Measurements from ENCODE around the gene XYLT1. TPM values are rescaled to one million over a fixed set of nuclear protein-coding genes. Genes with fewer than 3 reads are reported as not detected.

XYLT1 gene
- total RNA-seq, 1 donor from 2014 or later, result under 0.01 TPM

DNA sequence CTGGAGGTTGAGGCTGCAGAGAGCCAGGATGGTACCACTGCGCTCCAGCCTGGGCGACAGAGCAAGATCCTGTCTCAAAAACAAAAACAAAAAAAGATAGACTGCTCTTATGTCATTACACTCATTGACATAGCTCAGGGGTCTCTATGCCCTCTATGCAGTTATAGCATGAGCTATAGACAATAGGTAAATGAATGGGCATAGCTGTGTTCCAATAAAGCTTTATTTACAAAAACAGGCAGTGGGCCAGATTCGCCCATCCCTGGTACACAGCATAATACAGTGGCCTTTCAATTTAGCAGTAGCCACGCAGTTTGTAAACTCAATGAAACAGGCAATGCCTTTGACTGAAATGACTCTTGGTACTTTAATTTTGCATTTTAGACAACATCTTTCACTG is 51.5 kb downstream of the XYLT1 start:
- no peak for FAIRE-seq

GRCh38 chr16:17417740-17418139 is 53.0 kb downstream of the XYLT1 start:
- H3K27me3 ChIP-seq (ENCODE audit: control insufficient read depth, insufficient read depth, low read length), result no peaks in the 10 kb centered on the region
- TF ChIP-seq CTCF (IDR thresholded peaks at IDR 0.05; ENCODE audit: insufficient read depth, low read length, severe bottlenecking), result no peak
- FAIRE-seq, result no peak
- no peak for DNase-seq (ENCODE audit: low read depth)
- no peaks in the 10 kb centered on the region for H3K36me3 ChIP-seq (ENCODE audit: control insufficient read depth, insufficient read depth, low read length)
- no peak overlapping the region for H3K4me3 ChIP-seq (ENCODE audit: low read depth, low read length)

More for the DNA sequence above, 51.5 kb downstream of the XYLT1 start:
- no peak for DNase-seq (ENCODE audit: low read depth)
- Histone ChIP-seq H3K27me3 (ENCODE audit: control insufficient read depth, insufficient read depth, low read length) (no peaks in the 10 kb centered on the region), H3K4me3 (ENCODE audit: low read depth, low read length) (no peak overlapping the region), H3K36me3 (ENCODE audit: control insufficient read depth, insufficient read depth, low read length) (no peaks in the 10 kb centered on the region)
- TF ChIP-seq CTCF (IDR thresholded peaks at IDR 0.05; ENCODE audit: insufficient read depth, low read length, severe bottlenecking), result no peak

DNA sequence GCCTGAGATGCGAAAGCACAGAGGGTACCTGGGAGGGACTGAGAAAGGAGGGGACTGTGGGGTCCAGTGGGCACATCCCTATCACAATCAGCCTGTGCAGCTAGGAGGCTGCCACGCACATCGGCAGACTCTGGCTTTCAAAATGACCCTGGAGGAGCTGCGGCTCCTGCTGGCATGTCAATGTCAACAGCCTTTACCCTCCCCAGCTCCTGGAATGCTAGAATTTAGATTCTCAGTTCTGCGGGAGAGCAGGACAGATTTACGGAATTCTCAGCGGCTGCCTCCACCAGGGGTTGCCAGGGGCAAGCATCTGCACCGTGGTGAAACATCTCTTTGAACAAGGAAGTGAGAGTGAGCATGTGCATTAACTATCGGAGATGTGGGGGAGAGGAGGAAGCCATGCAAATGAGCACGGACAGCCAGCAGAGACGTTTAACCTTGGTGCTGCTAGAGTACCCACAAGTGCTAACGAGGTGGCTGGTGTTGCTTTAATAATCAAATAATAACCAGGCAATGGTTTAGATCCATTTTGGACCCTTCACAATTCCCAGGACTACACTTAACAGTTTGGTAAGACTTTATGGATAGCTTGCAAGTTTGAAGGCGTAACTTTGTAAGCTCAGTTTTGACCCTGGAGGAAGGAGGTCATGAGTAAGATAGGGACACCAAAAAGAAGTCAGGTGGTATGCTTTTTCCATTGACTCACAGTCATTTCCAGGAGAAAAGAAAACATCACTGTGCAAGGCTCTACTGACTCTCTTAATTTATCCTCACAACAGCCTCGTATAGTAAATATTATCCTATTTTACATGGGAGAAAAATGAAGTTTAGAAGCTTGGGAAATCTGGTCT is 54.1 kb downstream of the XYLT1 start:
- H3K4me3 ChIP-seq (ENCODE audit: low read depth, low read length), result no peak overlapping the region
- H3K36me3 ChIP-seq (ENCODE audit: control insufficient read depth, insufficient read depth, low read length), result no peaks in the 10 kb centered on the region
- no peak for DNase-seq (ENCODE audit: low read depth)
- no peaks in the 10 kb centered on the region for H3K27me3 ChIP-seq (ENCODE audit: control insufficient read depth, insufficient read depth, low read length)
- TF ChIP-seq CTCF (IDR thresholded peaks at IDR 0.05; ENCODE audit: insufficient read depth, low read length, severe bottlenecking), result no peak
- no peak for FAIRE-seq

GRCh38 chr16:17414916-17415315 is 55.8 kb downstream of the XYLT1 start:
- no peak for TF ChIP-seq CTCF (IDR thresholded peaks at IDR 0.05; ENCODE audit: insufficient read depth, low read length, severe bottlenecking)
- FAIRE-seq (no peak), DNase-seq (ENCODE audit: low read depth) (no peak)
- Histone ChIP-seq H3K36me3 (ENCODE audit: control insufficient read depth, insufficient read depth, low read length) (no peaks in the 10 kb centered on the region), H3K4me3 (ENCODE audit: low read depth, low read length) (no peak overlapping the region), H3K27me3 (ENCODE audit: control insufficient read depth, insufficient read depth, low read length) (no peaks in the 10 kb centered on the region)

GRCh38 chr16:17414421-17414820 is 56.3 kb downstream of the XYLT1 start:
- TF ChIP-seq CTCF (IDR thresholded peaks at IDR 0.05; ENCODE audit: insufficient read depth, low read length, severe bottlenecking), result no peak
- Histone ChIP-seq H3K4me3 (ENCODE audit: low read depth, low read length) (no peak overlapping the region), H3K36me3 (ENCODE audit: control insufficient read depth, insufficient read depth, low read length) (no peaks in the 10 kb centered on the region), H3K27me3 (ENCODE audit: control insufficient read depth, insufficient read depth, low read length) (no peaks in the 10 kb centered on the region)
- DNase-seq (ENCODE audit: low read depth) (no peak), FAIRE-seq (no peak)

DNA sequence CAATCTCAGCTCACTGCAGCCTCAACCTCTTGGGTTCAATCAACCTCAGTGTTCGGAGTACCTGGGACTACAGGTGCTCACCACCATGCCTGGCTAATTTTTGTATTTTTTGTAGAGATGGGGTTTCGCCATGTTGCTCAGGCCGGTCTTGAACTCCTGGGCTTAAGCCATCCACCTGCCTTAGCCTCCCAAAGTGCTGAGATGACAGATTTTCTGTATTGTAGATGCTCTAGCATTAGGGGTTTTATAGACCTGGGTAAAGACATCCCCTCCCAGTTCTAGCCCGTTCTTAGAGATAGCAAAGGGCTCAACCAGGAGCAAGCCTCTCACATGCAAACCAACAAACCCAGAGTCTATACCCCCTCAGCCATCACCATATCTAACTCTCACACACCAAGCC is 57.3 kb downstream of the XYLT1 start:
- TF ChIP-seq CTCF (IDR thresholded peaks at IDR 0.05; ENCODE audit: insufficient read depth, low read length, severe bottlenecking), result no peak
- FAIRE-seq (no peak), DNase-seq (ENCODE audit: low read depth) (no peak)
- no peaks in the 10 kb centered on the region for H3K36me3 ChIP-seq (ENCODE audit: control insufficient read depth, insufficient read depth, low read length)
- H3K4me3 ChIP-seq (ENCODE audit: low read depth, low read length), result no peak overlapping the region
- H3K27me3 ChIP-seq (ENCODE audit: control insufficient read depth, insufficient read depth, low read length), result no peaks in the 10 kb centered on the region

All from bronchial epithelial cell (primary cell).